ENCODE results near the gene MRPL48.
"Not testable (repeated sequence)": the region's sequence is repeated elsewhere in the genome, so short reads cannot be mapped to it uniquely, and the experiment has no call there.

The MRPL48 gene

DNA sequence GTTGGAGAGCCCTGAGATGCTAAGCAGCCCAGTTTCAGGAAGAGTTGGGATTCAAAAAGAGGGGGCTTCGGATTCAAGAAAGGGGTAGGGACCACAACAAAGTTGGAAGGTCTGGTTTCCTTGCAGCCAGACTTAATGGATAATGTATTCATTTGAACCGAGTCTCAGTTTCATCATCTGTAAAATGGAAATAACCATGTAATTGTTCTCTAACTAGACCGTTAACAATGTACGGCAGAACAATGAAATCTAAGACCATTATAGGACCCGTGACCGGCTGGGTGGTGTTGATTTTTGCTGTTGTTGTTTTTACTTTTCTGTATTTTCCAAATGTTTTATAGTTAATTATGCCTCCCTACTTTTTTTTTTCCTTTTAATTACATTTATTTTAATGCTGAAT, 6.4 kb upstream of the MRPL48 start:
- DNase-seq, result no peak

DNA sequence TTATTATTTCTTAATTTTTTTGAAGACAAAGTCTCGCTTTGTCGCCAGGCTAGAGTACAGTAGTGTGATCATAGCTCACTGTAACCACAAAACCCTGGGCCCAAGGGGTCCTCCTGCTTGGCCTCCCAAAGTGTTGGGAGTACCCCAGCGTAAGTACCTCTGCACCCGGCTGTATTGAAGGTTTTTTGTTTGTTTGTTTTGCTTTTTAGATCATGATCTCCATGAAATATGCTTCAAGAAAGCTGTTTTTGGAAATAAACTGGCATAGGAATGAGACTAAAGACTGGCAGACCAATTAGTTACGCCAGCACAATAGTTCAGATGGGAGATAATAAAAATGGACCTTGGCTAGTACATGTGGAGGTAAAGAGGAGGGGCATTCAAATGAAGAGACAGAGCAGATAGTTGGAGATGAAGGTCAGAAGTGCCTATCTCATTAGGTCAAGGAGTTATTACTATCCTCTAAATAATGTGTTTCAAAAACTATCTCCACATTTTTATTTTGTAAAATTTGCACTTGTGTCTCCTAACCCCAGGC, 4.1 kb upstream of the MRPL48 start:
- DNase-seq, result no peak

DNA sequence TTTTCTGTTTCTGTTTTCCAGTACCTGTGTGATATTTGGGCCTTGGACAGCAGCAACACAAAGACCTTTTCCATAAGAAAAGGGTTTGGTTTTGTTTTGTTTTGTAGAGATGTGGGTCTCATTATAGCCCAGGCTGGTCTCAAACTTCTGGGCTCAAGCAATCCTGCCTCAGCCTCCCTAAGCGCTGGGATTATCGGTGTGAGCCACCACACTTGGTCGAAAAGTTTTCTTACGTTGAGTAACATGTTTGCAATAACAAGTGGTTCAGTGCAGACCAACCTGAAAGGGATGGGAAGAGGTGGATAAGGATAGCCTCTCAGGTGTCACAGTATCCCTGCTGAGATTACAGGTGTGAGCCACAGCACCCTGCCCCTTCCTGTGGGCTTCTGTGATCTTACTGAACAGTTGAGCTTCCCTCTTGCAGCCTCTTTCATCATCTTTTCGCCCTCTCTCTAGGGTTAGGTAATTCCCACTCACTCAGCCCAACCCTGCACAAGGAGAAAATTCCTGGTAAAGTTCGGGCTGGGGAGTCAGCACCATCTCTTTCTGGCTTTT, 3.5 kb upstream of the MRPL48 start:
- DNase-seq, result no peak

DNA sequence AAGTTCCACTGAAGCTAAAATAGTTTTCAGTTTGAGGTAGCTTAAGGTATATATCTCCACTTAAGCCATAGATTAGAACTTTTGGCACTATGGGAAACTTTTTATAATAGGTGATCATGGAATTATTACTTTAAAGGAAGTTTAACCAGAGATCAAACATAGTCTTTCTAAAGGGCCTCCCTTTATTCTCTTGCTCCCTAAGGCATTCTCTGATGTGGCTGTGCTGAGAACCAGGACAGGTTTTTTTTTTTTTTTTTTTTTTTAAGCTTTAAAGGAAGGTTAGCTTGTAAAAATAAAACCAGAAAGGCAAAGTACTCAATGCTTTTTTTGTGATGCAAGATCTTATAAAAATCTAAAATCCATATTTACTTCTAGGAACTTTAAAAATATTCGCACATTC, 2.9 kb upstream of the MRPL48 start:
- DNase-seq, result no peak

DNA sequence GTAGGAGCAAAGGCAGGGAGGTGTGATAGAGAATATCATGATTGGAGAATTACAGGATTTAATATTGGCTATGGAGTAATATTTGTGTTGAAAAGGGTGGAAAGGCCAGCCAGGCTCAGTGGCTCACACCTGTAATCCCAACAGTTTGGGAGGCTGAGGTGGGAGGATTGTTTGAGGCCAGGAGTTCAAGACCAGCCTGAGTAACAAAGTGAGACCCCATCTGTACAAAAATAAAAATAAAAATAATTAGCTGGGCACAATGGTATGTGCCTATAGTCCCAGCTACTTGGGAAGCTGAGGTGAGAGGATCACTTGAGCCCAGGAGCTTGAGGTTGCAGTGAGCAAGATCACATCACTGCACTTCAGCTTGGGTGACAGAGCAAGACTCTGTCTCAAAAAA, 2.2 kb upstream of the MRPL48 start:
- DNase-seq, result not testable (repeated sequence)

DNA sequence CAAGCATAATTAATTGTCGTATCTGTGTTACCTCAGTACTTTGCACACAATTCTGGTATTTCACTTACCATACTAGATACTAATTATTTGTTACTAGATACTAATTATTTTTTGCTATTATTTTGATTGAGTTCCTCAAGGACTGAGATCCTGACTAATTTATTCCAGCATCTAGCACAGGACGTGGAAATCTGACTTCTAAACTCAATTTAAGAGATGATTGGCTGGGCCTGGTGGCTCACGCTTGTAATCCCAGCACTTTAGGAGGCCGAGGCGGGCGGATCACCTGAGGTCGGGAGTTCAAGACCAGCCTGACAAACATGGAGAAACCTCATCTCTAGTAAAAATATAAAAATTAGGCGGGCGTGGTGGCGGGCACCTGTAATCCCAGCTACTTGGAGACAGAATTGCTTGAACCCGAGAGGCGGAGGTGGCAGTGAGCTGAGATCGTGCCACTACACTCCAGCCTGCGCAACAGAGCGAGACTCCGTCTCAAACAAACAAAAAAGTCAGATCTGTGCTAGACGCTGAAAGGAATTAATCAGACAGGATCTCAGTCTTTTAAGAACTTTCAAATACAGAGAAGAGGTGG, 527 bp upstream of the MRPL48 start:
- no peak for DNase-seq

DNA sequence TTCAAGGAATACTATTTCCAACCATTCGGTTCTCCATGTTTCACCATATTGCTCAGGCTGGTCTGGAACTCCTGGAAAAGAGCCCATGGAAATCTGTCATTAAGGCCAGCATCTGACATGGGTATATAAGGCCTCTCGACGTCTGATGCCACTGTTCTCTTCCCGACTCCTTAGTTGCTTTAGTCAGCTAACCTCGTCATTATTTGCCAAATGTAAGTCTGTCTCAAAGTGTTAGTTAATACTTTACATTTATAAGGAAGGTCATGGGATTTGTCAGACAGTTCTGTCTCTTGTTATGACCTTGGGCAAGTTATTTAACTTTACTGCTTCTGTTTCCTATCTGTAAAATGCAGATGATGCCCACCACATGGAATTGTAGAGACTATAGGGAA, 1.6 kb downstream of the MRPL48 start:
- DNase-seq, result no peak

DNA sequence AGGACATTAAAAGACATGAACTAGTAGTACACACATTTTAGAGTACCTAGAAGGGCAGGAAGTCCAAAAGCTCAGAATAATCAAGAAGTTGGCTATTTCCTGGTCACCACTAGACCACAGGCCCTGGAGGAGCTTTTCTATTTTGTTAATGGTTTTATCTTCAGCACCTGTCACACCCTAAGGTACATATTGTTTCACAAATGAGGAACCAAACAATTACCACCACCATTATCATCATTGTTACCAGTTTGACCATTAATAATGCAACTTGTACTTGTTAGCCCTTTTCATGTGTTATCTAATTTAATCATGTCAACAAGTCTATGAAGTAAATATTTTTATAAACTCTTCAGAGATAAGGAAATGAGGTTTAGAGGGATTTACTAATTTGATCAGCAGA, 4.9 kb downstream of the MRPL48 start:
- no peak for DNase-seq

DNA sequence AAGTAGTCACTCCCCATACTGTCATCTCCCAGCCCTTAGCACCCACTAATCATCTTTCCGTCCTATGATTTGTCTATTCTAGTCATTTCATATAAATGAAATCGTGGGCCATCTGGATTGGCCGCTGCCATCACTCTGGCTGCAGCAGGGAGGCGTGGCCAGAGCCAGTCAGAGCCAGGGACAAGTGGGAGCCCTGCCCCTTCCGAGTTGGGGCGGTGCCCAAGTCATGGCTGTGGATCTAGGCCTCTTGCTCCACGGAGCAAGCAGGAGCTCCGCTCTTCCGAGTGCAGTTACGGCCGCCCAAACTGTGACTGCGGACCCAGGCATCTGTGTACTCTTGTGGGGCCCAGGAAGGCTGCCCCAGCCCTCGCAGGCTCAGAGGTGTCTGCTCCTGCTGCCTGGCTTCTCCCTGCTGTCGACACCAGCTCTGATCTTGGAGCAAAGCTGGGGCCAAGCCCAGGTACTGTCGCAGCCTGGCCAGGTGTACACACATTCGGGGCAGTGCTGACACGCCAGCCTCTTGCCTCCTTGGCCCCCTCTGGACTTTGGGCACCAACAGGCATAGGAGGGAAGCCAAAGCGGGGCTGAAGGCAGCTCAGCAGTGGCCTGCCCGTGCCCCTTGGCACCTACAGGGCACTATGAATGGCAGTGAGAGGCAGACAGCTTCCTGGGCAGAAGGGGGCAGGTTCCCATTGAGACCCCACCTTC, 8.4 kb downstream of the MRPL48 start:
- no peak for DNase-seq

DNA sequence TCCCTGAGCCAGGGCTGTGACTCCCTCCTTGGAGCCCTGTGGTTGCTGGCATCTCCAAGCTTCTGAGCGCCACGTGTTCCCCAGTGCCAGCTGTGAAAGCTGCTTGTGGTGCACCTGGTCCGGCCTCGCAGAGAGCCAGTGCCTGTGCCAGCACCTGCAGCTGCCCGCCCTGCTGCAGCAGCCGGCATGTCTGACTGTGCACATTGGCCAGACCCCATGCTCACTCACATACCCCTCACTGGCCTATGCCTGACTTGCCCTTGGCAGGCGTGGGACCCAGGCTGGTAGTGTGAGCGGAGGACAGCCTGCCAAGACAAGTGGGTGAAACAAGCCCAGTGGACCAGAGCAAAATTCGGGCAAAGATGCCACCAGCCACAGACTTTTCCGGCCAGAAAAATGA, 9.8 kb downstream of the MRPL48 start:
- DNase-seq, result no peak

DNA sequence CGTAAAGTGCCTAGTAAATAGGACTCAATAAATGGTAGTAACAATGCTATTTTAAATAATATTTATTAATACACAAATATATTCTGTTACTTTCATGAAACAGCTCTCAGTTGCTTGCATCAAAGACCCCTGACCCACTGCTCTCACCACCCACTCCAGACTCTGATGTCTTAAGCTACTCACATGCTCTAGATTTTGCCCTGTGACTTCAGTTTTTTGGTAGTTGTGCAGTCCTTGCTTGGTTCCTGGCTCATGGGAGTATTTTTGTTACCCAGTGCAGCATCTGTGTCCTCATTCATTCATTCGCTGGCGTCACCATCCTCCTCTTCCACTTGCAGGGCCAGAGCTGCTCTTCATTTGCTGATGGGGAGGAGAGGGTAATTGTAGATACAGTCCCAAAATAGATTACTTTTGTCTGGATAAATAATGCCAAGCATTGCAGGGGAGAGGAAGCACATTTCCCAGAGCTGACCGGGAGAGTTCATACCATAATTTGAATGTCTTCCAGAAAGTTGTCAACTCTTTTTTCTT, 12.7 kb downstream of the MRPL48 start:
- DNase-seq, result no peak

DNA sequence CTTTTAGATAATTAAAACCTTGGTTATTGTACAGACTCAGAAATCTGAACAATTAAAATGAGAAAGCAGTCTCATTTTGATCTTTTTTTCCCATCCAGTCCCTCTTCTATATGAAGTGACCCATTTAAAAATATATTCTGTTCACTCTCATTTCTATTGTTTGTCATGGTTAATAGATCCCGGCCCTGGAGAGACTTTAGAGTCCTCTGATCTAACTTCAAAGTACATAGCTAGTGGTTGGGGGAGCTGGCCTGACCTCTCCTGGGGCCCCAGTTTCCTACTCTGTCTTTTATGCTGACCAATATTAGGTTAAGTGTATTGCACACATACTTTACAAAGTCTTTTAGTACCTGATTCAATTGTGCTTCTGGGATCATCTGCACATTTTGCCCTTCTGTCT, 13.5 kb downstream of the MRPL48 start:
- DNase-seq, result no peak

DNA sequence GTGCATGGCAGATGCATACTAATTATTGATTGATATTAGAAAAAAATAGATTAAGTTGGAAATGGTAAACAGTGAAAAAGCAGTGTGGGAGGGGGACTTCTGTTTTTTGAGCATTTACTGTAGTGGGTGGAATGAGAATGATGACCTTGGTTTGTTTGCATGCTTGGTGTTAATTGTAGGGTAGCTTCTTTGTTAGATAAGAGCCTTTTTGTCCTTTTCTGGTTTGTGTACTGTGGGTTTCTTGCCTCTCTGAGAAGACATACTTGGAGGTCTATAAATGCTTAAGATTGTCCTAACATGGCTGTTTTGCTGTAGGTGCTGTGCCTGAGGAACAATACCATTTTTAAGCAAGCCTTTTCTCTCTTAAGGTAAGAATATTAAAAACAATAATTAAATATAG, 17.0 kb downstream of the MRPL48 start:
- no peak for DNase-seq

DNA sequence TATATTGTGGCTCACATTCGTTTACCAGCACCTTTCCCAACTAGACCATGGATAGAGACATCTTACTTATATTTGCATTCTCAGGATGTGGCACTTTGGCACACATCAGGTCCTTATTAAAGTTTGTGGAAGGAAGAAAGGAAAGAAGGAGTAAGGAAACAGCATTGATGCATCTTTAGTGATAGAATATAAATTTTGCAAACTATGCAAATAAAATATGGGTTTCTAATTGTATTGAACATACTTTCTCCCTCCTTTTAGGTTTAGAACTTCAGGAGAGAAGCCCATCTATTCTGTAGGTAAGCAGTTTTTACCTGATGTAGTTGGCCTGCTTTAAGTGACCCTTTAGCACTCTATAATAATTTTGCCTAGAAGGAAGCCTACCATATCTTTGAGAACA, 20.4 kb downstream of the MRPL48 start:
- DNase-seq, result no peak

DNA sequence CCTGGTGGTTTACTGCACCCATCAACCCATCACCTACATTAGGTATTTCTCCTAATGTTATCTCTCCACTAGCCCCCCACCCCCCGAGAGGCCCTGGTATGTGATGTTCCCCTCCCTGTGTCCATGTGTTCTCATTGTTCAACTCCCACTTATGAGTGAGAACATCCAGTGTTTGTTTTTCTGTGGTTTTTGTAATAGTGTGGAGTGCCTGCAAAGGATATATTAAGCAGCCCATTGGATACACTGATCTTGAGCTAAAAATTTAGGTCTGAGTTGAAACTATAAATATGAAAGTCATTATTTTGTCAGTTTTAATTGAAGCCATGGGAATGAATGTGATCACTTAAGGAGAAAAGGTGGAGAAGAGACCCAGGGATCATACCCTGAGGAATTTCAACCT, 23.0 kb downstream of the MRPL48 start:
- no peak for DNase-seq

DNA sequence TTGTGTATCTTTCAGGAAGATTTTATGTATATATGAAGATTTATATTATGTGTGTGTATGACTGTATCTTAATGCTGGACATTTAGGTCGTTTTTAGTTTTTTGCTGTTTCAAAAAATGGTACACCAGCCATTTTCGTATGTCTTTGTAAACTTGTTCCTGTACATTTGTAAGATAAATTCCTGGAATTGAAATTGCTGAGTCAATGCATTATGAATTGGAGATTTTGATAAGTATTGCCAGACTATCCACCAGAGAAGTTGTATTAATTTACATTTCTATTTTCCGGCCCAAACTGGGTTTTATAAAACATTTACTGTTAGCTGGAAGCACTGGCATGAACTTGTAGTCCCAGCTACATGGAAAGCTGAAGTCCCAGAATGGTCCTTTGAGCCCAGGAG, 24.6 kb downstream of the MRPL48 start:
- no peak for DNase-seq

DNA sequence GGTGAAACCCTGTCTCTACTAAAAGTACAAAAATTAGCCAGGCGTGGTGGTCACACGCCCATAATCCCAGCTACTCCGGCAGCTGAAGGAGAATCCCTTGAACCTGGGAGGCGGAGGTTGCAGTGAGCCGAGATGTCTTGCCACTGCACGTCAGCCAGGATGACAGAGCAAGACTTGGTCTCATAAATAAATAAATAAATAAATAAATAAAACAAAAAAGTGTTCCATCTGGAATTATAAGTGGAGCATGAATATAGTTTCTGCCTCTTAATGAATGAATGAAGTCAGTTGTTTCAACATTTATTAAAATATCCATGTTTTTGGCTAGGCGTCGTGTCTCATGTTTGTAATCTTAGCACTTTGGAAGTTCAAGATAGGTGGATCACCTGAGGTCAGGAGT, 27.1 kb downstream of the MRPL48 start:
- no peak for DNase-seq

DNA sequence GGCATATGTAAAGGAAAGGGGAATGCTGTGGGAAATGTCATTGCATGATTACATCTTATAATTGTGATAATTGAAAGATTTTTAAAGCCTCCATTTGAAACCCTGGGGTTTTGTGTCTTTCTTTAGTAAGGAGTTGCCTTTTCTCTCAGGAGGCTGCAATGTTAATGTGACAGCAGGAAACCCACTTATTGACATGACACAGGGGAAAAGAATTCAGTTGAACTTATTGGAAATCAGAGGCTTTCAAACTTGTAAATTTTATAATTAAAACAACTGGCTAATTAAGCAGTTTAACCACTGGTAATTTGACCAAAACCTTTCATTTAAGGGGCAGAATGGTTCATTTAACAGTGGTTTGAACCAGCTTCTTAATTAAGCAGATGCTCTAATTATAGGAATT, 31.2 kb downstream of the MRPL48 start:
- no peak for DNase-seq

DNA sequence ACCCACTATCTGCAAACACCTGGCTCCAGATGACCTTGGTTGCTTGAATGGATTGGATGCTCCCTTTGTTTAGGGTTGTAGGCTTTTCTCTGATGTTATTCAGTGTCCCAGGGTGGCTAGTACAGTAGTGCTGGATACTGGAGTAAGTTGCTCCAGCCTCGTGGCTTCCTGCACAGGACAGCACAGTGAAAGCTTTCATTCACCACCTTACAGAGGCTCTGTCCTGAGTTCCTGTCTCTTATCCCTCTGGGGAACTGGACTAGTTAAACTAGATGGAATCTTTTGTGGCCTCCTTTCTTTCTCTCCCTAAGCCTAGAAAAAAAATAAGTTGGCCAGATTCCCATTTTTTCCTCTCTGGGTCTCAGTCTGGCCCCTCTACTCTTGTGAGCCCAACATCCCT, 42.6 kb downstream of the MRPL48 start:
- no peak for DNase-seq

DNA sequence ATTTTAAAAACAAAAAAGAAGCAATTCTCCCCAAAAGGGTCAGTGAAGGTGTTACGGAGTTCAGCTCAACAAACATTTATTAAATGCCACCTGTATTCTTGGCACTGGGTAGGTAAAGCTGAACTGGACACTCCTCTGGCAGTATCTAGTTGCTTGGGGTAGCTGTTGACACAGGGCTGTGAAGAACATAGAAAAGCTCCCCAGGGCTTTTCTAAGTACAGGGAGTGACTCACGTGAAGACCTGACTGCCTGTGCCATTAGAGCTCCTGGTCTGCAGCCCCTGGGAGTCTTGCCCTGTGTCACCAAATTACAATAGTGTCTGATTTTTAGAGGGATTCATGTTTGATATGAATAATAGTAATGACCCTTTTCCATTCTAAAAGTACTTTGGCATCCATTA, 45.4 kb downstream of the MRPL48 start:
- DNase-seq, result no peak

DNA sequence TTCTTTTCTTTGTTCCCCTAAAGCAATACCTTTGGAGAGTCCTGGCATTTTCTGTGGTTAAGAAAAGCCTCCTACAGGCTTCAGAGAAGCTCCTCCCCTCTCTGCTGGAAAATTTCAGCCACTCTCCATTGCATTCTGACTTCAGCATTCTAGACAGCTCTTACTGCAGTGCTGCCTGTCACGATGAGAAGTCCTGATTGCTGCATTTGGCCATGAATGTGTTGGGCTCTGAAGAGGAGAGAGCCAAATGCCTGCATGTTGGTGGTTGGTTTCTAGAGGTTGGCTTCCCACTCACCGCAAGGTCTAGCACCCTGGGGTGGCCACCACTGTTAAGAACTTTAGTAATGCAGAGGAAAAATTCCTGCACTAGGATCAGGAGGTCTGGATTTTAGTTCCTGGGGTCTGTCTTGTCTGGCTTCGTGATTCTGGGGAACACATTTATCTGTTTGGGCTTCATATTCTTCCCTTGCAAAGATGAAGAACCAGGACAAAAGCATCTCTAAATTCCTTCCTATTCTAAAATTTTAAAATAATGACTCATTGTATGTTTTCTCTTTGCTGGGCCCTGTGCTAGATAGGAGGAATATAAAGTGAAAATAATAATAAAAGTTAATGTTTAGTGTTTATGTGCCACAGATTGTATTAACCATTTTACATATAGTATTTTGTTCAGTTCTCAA, 50.9 kb downstream of the MRPL48 start:
- no peak for DNase-seq

DNA sequence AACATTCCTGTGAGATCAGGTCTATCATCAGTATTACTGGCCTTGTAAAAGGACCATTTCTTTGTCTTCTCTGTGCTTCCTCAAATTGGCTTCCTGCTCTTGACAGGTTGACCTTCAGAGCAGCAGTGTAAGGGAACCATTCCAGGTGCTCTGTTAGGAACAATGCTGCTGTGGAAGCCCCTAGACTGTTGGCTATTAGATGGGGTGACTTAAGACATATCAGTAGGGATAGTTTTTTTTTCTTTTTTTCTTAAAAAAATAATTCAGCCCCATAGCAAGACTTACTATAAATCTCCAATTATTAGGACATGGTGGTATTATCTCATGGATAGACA, 51.4 kb downstream of the MRPL48 start:
- DNase-seq, result no peak

DNA sequence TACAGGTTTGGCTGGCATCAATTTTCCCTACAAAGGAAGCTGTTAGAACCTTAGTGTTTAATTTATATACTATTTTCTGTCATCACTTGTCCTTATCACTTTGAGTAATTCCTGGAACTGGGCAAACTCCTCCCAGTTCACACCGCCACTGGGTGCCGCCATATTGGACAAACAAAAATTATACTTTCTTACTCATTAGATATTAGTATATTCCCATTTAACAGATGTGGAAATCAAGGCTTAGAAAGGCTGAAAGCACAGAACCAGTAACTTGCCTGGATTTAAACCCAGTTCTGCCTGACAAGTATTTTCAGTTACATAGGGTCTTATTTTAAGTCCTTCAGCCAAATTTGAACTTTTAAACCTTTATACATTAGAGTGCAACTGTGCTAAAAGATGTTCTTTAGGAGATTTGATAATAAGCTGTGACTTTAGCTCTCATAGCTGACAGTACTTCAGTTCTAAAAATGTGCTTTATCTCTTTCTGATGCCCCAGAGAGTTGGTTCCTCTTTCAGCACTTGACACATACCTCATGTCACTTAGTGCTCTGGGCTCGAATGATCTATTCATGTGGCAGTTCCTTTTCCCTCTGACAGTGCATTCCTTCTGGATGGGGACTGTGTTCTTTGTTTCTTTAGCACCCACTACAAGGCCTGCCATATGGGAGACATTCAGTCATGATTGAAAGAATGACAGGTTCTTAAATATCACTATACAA, 63.5 kb downstream of the MRPL48 start:
- no peak for DNase-seq
